SKM-1 (cell line): ENCODE data around the gene RDX.
"Not testable (repeated sequence)": the region's sequence is repeated elsewhere in the genome, so short reads cannot be mapped to it uniquely, and the experiment has no call there.

Source experiments
- DNase-seq: peaks from one replicate; lab custom pipeline; 2025; ENCODE audit not compliant: unreplicated experiment; lab: John Stamatoyannopoulos, UW

RDX gene

DNA sequence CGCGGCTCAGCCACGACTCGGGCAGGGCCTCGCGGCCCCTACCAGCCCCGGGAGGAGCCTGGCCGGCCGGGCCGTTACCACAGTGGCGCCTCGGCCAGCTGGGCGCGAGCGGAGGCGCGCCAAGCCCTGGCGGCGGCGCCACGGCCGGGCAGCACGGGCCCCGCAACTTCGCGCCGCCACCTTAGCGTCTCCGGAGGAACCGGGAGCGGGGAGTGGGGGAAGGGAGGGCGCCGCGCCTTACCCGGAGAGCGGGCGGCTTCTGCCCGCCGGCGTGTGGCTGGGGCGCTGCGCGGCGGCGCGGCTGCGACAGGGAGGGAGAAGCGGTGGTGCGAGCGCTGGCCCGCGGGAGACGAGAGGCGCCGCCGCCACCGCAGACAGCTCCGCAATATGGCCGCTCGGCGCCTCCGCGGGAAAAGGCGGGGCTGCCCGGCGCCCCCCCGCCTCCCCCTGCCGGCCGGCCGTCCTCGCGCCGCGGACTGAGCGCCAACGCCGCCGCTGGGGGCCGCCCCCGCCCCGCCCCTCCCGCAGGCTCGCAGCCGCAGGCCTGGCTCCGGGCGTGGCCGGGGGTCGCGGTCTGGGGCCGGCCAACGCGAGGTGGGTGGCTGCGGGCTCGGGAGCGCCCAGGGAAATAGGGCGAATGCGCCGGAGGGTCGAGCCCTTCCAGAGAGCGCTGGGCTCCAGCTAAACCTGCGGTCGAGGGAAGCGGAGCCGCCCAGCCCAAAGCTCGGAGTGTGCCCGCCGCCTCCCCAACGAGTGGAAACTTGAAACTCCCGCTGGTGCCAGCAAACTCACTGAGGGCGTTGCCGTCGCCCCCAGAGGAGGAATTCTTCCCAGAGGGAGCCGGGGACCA, at the start of gene RDX:
RDX (minus strand) TSS at position 389 of the 850 bp plus-strand sequence. CDS start 16,922 bp downstream, outside the sequence.
- DNase-seq = peak; percentile 38

DNA sequence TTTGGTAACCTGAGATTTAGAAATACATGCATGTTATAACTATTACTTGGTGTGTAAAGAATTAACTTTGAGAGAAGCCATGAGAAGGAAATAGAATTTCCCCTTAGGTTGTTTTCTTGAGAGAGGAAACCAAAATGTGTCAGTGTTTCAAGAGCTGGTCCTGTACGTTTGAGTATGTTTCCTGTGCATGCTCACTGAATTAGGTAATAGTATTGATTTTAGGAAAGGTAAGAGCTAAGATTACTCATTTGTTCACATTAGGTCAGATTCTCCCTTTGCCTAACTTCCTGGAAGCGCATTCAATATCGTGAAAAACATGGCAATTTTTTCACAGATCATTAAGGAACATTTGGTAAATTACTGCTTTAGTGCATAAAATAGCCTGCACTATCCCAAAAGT, 49.3 kb upstream of the RDX start:
- DNase-seq = no peak

DNA sequence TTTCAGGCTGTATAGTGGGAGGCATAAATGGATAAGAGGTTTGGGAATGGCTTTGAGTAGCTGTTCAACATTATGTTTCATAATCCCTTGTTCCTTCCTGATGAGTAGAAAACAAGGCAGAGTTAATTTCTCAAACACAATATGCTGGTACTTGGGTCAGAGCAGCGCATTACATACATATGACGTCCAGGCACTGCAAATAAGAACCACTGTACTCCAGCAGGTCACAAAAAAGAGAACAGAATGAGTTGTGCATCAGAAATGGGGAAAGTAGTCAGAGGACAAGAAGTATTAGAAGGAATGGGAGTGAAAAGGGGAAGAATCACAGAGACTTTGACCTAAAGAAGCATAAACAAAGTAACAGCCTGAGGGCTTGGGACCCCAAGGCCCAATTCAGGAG, 44.0 kb upstream of the RDX start:
- DNase-seq = no peak

DNA sequence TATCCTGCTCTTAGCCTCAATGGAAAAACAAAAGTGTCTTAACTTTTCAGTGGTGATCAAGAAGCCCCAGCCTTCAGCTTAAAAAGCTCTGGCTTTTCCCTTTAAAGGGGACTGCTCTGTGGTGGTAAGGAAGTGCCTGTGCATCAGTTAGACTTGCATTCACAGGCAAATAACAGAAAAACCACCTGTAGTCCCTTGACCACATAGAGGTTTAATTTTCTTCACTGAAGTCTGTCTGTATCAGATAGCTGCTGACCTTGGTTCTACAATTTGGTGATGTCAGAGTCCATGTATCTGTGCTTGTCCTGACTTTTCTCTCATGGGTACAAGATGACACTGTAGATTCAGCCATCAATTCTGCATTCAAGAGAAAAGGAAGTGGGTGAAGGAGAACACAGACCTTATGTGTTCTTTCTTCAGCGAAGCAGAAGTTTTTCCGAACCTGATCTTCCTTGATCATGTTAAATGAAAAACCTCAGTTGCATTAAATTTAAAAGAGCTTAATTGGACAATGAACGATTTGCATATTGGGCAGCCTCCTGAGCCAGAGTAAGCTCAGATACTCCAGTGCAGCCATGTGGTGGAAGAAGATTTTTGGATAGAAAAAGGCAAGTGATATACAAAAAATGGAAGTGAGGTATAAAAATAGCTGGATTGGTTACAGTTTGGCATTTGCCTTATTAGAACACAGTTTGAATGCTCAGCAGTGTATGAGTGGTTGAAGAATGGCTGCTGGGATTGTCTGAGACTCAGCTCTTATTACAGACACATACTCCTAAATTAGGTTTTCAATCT, 43.2 kb upstream of the RDX start:
- no peak for DNase-seq

DNA sequence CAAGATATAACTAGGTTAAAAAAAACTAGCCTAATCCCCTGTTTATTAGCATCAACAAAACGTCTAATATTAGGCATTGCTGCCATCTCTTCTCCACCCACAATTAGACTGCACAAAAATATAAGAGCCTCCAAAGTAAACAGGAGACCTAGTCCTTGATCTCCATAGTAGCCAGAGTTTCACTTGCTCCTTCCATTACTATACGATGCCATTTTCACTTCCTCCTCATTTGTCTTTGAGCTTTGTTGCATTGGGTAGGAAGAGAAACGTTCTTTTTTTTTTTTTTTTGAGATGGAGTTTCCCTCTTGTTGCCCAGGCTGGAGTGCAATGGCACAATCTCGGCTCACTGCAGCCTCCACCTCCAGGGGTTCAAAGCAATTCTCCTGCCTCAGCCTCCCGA, 42.3 kb upstream of the RDX start:
- DNase-seq = no peak

DNA sequence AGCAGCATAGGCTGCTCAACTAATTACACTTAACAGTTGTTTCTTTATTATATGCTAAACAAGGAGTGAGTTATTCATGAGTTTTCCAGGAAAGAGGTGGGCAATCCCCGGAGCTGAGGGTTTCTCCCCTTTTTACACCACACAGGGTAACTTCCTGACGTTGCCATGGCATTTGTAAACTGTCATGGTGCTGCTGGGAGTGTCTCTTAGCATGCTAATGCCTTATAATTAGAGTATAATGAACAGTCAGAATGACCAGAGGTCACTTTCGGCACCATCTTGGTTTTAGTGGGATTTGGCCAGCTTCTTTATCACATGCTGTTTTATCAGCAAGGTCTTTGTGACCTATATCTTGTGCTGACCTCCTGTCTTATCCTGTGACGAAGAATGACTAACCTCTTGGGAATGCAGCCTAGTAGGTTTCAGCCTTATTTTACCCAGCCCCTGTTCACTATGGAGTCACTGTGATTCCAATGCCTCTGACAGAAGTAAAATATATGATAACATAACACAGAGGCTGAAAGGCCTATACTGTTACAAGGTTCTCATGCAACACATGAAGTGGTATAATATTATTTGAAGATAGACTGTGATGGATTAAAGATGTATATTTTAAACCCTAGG, 41.3 kb upstream of the RDX start:
- DNase-seq = no peak

DNA sequence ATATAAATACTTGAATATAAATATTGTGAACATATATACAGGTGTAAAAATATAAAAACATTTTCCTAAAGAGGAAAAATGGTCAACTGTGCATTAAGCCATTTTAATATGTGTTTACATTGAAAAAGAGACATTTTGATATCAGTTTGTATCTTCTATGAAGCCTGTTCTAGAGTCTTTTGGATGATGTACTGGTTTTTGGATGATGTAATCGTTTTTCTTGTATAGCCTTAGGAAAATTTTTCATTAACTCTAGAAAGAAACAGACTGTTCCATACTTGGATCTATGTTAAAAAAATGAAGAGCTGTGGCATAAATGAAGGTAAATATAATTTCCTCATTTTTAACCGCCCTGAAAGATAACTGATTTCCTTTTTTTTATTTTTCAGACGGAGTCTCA, 39.6 kb upstream of the RDX start:
- DNase-seq = no peak

DNA sequence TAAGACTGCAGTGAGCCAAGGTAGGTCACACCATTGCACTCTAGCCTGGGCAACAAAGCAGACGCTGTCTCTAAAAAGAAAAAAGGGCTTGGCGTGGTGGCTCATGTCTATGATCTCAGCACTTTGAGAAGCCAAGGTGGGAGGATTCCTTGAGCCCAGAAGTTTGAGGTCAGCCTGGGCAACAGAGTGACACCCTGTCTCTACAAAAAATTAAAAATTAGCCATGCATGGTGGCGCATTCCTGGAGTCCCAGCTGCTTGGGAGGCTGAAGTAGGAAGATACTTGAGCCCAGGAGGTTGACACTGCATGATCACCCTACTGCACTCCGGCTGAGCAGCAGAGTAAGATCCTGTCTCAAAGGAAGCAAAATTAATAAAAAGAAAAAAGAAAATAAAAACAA, 38.9 kb upstream of the RDX start:
- DNase-seq = no peak

DNA sequence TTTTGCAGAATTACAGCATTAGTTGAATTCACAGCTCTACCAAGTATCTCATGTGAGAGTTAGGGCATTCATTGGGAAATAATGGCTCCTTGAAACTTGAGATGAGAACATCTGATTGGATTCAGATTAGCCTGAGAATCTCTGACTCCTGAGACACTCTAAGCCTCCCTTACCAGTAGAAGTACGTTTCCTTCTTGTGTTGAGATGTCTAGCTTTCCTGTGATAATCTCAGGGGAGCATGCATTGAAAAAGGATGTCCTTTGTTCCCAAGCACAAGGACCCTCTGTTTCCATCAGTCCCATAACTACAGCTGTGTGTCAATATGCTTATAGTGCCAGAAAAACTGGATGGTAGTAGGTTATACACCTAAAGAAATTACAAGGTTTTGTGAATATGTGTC, 35.2 kb upstream of the RDX start:
- no peak for DNase-seq

DNA sequence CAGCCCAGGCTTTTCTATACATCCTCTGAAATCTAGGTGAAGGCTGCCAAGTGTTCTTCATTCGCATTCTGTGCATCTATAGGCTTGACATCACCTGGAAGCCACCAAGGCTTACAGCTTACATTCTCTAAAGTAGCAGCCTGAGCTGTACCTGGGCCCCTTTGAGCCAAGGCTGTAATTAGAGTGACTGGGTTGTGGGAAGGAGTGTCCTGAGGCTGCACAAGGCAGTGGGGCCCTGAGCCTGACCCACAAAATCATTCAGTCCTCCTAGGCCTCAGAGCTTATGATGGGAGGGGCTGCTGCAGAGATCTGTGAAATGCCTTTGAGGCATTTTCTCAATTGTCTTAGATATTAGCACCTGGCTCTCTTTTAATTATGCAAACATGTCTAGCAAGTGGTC, 33.0 kb upstream of the RDX start:
- no peak for DNase-seq

DNA sequence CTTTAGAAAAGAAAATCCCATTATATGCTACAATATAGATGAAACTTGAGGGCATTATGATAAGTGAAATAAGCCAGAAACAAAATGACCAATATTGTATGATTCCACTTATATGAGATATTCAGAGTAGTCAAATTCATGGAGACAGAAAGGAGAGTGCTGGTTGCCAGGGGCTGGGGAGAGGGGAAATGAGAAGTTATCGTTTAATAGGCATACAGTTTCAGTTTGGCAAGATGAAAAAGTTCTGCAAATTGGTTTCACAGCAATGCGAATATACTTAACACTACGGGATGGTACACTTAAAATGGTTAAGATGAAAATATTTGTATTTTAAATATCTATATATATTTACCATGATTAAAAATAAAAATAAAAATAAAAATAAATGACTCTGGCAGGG, 31.1 kb upstream of the RDX start:
- no peak for DNase-seq

DNA sequence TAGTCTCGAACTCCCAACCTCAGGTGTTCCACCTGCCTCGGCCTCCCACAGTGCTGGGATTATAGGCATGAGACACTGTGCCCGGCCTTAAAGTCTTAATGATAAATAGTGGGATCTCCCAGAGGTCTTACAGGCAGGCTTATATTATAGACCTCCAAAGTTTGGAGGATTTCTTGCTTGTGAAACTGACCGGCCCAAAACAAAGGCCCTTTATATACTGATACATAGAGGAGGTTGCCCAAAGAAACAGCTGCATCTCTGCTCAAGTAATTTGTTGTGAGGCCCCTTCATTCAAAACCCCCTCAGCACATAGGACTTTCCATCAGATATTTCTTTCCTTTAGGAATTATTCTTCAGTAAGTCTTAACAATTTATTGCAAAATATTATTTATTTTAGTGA, 27.4 kb upstream of the RDX start:
- no peak for DNase-seq

DNA sequence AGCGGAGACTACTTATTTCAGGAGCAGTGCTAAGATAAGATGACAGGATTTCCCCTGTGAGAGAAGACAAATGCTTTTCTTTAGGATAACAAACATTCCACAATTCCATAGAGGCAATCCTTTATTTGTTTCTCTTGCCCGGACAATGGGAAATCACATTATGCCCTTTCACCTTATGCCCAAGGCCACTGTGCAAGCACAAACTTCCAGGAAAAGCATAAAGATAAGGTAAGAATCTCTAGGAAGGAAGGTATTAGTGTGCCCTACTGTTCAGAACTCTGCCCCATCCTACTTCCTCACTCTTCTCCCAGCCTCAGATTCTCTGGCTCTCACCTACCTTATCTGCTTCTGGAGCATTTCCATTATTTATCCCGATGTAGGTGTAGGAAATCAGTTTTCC, 23.1 kb upstream of the RDX start:
- no peak for DNase-seq

DNA sequence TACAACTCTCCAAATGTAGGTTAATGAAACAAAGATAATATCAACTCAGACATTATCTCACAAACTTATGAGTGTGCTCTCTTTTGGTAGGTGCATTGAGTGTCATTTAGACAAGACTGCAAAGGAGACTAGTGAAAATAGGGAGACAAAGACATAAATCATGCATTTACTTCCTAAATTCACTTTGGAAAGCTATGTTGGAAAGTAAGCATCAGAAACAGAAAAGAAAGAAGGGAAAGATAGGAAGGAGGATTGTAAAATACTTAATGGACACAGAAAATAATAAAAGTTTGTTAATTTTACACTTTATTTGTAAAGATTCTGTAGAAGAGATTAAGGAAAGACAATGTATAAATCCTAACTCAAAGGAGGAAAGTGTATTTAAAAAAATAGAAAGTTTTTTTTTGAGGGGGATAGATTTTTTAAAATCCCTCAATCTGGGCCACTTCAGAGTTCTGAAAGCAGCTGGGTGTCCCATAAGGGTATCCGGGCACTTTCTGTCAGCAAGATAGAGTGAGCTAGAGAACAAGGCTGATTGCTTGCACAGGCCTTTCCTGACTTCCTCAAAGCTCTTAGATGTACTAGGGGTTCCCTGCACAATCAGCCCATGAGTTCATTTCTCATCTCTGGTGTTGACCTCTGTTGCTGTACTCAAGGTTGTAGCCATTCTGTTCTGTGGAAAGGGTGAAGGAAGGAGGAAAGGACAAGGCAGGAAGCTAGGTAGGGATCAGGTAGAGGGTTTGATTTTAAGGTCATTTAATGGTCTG, 22.4 kb upstream of the RDX start:
- no peak for DNase-seq

DNA sequence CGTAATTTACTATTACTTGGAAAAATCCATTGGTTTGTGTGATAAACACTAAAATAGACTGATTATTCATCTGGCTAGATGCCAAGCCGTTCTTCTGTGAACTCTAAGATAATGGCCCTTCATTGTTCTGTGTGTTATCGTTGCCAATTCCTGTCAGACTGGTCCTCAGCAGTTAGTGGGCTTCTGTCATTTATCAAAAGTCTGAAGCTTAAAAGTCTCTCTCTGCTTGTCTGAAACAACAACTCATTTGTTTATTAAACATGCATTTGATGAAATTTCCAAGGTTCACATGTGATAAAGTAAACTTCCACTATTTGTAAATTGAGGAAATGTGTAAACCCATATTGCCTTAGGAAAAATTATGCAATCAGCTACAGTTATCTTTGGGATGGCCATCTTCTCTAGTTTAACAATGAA, 21.1 kb upstream of the RDX start:
- no peak for DNase-seq

DNA sequence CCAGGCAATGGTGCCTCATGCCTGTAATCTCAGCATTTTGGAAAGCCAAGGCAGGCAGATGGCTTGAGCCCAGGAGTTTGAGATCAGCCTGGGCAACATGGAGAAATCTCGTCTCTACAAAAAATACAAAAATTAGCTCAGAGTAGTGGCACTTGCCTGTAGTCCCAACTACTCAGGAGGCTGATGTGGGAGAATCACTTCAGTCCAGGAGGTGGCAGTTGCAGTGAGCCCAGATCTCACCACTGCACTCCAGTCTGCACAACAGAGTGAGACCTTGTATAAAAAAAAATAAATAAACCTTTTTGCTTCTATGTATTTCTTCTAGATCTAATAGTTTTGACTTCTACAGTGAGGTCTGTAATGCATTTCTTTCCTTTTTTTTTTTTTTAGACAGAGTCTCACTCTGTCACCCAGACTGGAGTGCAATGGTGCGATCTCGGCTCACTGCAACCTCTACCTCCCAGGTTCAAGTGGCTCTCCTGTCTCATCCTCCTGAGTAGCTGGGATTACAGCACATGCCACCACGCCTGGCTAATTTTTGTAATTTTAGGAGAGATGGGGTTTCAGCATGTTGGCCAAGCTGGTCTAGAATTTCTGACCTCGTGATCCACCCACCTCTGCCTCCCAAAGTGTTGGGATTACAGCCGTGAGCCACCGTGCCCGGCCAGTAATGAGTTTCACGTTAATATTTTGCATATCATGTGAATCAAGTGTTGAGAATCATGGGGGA, 18.1 kb upstream of the RDX start:
- no peak for DNase-seq

DNA sequence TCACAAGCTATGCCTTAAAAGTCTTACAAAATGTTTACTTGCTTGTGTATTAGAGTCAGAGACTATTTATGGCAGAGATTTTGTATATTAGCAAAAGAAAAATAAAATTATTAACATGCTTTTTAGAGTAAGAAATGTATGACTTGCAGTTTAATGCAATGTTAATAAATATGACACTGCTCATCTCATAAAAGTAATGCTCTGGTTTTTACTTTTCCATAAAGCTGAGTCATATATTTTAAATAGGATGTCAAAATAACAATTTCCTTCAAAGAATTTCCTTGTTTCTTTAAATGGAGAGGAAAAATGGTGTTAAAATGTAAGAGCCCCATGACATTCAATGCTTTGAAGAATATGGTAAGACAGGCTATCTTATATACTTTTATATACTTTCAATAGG, 16.3 kb upstream of the RDX start:
- no peak for DNase-seq

DNA sequence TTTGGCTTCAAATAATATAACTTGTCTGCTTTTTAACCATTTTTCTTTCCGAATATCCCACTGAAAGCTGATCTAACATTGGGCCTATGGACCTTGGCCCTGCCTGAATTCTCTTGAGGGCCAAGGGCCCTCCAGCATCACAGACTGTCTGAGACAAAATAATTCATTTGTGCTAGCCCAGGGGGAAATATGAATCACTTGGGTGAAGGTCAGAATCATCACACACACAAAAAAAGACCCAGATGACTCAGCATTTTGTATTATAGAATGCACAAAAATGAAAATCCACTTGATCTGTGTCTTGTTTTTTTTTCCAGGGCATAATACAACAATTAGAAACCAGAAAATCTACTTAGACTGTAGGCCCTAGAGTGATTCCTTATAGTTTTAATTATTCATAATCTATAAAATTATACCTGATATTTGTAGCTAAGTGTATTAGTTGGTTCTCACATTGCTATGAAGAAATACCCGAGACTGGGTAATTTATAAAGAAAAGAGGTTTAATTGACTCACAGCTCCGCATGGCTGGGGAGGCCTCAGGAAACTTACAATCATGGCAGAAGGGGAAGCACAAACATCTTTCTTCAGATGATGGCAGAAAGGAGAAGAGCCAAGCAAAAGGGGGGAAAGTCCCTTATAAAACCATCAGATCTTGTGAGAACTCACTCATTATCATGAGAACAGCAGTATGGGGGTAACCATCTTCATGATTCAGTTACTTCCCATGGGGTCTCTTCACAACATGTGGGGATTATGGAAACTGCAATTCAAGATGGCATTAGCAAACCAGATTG, 15.6 kb upstream of the RDX start:
- DNase-seq = no peak

DNA sequence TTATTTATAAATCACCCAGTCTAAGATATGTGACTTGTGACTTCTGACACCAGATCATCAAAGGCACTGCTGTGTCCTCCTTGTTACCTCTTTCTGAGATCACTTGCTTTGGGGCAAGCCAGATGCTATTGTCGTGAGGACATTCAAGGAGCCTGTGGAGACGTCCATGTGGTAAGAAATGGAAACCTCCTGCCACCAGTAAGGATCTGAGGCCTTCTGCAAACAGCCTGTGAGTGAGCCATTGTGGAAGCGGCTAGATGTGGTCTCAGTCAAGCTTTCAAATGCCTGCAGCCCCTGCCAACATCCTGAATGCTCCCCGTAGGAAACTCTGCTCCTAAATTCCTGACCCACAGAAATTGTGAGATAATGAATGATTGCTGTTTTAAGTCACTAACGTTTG, 11.7 kb upstream of the RDX start:
- DNase-seq = no peak

DNA sequence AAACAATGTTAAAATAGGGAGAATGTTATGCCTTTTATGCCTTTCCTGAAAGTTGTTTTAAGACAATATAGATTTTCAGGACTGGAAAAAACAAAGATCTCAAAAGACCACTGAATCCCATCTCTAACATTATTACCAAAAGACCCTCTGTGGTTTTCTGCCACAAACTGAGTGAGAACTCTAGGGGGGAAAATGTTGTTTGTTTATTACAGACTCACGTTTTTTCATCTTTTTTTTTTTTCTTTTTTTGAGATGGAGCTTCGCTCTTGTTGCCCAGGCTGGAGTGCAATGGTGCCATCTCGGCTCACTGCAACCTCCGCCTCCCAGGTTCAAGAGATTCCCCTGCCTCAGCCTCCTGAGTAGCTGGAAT, 9.6 kb upstream of the RDX start:
- not testable (repeated sequence) for DNase-seq
